Activated CD4-positive, alpha-beta memory T cell treated with anti-CD3 and anti-CD28 coated beads, Interleukin-2, amount 10 ng/mL, durations not matched to agents 7 days and 5 days (primary cell): Measurements from ENCODE around the gene DOCK9. TPM values are rescaled to one million over a fixed set of nuclear protein-coding genes. Genes with fewer than 3 reads are reported as not detected.

ENCODE experiments used
- CTCF ChIA-PET: fragments of 350-600 bp; sonication (Branson Sonifier 250); formaldehyde crosslinking; loops from one replicate; lab custom pipeline; 2021; ENCODE audit warnings: antibody characterized with exemption, inconsistent platforms; lab: Charles Lee
- POLR2A ChIA-PET: fragments of 350-600 bp; sonication (Branson Sonifier 250); formaldehyde crosslinking; loops from one replicate; lab custom pipeline; 2021; ENCODE audit warnings: antibody characterized with exemption; lab: Charles Lee
- DNase-seq: peaks from one replicate; pipeline ENCODE4 v3.0.0-alpha.2; 2020
- H3K27ac Mint-ChIP-seq: one replicate; pipeline ENCODE4 v1.8.0; 2021; ENCODE audit warnings: mild to moderate bottlenecking, mixed read lengths
- H3K27me3 Mint-ChIP-seq: one replicate; pipeline ENCODE4 v1.8.0; 2021; ENCODE audit warnings: mixed read lengths
- H3K36me3 Mint-ChIP-seq: one replicate; pipeline ENCODE4 v1.8.0; 2021; ENCODE audit warnings: low read depth, mixed read lengths
- H3K4me1 Mint-ChIP-seq: one replicate; pipeline ENCODE4 v1.8.0; 2021; ENCODE audit warnings: mixed read lengths
- H3K4me3 Mint-ChIP-seq: one replicate; pipeline ENCODE4 v1.8.0; 2021; ENCODE audit warnings: mild to moderate bottlenecking, mixed read lengths
- H3K9me3 Mint-ChIP-seq: one replicate; pipeline ENCODE4 v1.8.0; 2021; ENCODE audit warnings: mixed read lengths
- total RNA-seq, 2 experiments: library from RNA; stranded (reverse); gene quantifications; one replicate each; pipeline ENCODE4 v1.2.3, GENCODE V29; 2021

Gene DOCK9
- total RNA-seq, 2 experiments from 2014 or later: 86.0 to 87.7 TPM

- no peak overlapping the region for H3K27ac Mint-ChIP-seq
- POLR2A ChIA-PET: no interaction called here
- H3K27me3 Mint-ChIP-seq: no peaks in the 10 kb centered on the region
- H3K9me3 Mint-ChIP-seq: no peaks in the 10 kb centered on the region
- peaks cover 46% of the 10 kb centered on the region for H3K36me3 Mint-ChIP-seq
- CTCF ChIA-PET: no interaction called here
- no peak for DNase-seq
- peaks cover 38% of the 10 kb centered on the region for H3K4me1 Mint-ChIP-seq
- H3K4me3 Mint-ChIP-seq: no peak overlapping the region
These were observed 84.5 kb downstream of the DOCK9 start for GRCh38 chr13:98893371-98893770.

DNA sequence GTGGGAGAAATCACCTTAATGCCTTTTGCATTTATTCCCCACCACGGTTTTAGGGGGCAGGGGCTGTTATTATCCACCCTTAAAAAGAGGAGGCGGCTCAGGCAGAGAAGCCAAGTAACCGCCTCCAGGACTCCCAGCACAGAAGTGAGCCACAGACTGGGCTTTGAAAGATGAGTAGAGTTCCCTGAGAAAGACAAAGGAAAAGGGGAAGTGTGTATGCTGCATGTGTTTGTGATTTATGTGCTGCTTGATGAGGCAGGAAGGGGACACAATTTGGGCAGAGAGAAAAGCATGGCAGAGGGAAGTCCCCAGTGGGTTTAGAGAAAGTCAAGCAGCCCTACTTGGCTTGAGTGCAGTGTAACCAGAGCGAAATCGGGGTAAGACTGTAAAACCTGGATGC is 85.0 kb downstream of the DOCK9 start:
- H3K4me1 Mint-ChIP-seq: peaks cover 35% of the 10 kb centered on the region
- H3K9me3 Mint-ChIP-seq: no peaks in the 10 kb centered on the region
- no peak overlapping the region for H3K27ac Mint-ChIP-seq
- POLR2A ChIA-PET: no interaction called here
- CTCF ChIA-PET: no interaction called here
- peaks cover 46% of the 10 kb centered on the region for H3K36me3 Mint-ChIP-seq
- H3K4me3 Mint-ChIP-seq: no peak overlapping the region
- H3K27me3 Mint-ChIP-seq: no peaks in the 10 kb centered on the region
- no peak for DNase-seq

DNA sequence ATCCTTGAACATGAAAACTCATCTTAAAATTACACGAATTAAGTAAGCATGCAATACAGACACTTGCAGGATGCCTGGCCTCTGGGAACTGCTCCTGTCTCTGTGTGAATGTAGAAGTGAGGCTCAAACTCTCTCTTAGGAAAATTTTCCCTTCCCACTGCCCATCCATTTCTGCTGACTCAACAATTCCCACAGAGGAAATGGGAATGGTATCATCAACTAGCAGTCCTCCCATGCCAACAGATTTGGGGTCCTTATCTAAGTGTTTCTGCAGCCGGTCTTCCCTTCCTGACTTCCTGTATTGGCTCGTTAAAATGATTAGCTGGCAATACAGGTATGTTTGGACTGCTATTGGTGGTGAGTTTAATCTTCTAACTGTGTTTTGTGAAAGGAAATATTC is 85.8 kb downstream of the DOCK9 start:
- Mint-ChIP-seq H3K36me3 (peaks cover 40% of the 10 kb centered on the region), H3K4me3 (no peak overlapping the region), H3K27me3 (no peaks in the 10 kb centered on the region), H3K9me3 (no peaks in the 10 kb centered on the region), H3K4me1 (peaks cover 29% of the 10 kb centered on the region), H3K27ac (no peak overlapping the region)
- DNase-seq: no peak
- POLR2A ChIA-PET: no interaction called here
- CTCF ChIA-PET: no interaction called here

DNA sequence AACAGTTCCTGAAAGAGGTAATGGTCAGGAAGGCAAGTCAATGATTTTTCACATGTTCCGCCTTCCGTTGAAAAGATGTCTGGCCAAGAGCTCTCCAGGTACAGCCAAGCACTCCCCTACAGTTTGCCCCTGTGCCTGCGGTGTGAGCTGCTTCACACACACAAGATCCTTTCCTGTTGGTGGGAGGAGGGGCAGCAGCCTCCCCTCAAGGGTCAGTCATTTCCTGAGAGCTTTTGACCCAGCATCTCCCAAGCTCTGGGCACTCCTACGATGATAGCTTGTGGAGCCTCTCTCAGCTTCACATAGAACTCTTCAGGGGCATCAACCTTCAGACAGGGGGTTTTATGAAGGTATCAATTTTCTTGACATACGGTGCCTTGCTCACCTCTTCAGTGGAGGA is 86.9 kb downstream of the DOCK9 start:
- ChIA-PET POLR2A (interaction anchor here (0.7 kb wide), 1 partner anchor 19 kb away, joined by 4 read pairs; no protein-coding TSS in a partner anchor), CTCF (interaction anchor here (1.3 to 2.3 kb wide), 3 partner anchors 16 to 21 kb away, joined by 4 to 6 read pairs (median 4); no protein-coding TSS in a partner anchor)
- no peaks in the 10 kb centered on the region for H3K9me3 Mint-ChIP-seq
- H3K4me1 Mint-ChIP-seq: peaks cover 18% of the 10 kb centered on the region
- no peak for DNase-seq
- peaks cover 39% of the 10 kb centered on the region for H3K36me3 Mint-ChIP-seq
- H3K27me3 Mint-ChIP-seq: no peaks in the 10 kb centered on the region
- no peak overlapping the region for H3K27ac Mint-ChIP-seq
- H3K4me3 Mint-ChIP-seq: no peak overlapping the region

GRCh38 chr13:98890186-98890585 is 87.7 kb downstream of the DOCK9 start:
- ChIA-PET CTCF (interaction anchor here (0.8 to 2.3 kb wide), 4 partner anchors 15 to 144 kb away, joined by 4 to 6 read pairs (median 4); no protein-coding TSS in a partner anchor), POLR2A (interaction anchor here (0.7 to 0.8 kb wide), 2 partner anchors 20 to 110 kb away, joined by 4 read pairs; no protein-coding TSS in a partner anchor)
- Mint-ChIP-seq H3K9me3 (no peaks in the 10 kb centered on the region), H3K4me1 (peaks cover 17% of the 10 kb centered on the region), H3K4me3 (no peak overlapping the region), H3K27me3 (no peaks in the 10 kb centered on the region), H3K27ac (no peak overlapping the region), H3K36me3 (peaks cover 41% of the 10 kb centered on the region)
- peak; percentile 25 for DNase-seq

DNA sequence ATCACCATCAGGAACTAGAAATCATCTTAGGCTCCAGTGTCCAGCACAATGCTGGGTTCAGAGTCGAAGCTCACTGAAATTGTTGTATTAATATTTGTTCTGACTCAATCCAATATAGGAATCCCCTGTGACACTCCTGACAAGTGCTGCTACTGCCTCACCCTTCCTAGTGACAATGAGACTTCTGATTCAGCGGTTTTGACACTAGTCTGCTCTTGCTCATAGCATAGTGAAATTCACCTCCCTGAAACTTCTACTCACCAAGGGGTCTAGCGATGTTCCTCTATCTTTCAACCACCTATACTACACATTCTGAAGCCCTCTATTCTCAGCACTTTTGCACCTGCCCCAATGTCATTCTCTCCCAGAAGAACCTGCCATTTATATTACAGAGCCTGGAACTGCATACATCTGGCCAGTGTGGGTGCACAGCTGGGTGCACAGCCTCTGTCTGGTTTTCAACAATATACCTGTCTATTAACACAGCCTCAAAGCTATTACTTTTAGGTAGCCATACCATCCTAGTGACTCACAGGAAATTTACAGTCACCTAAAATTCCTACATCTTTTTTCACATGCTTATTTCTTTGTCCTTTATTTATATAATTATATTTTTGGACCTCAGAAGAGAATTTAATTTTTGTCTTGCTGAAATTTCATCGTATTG is 88.3 kb downstream of the DOCK9 start:
- POLR2A ChIA-PET: interaction anchor here (0.5 to 0.8 kb wide), 2 partner anchors 111 to 120 kb away, joined by 3 to 4 read pairs; no protein-coding TSS in a partner anchor
- CTCF ChIA-PET: interaction anchor here (0.8 to 2.3 kb wide), 4 partner anchors 14 to 144 kb away, joined by 4 to 6 read pairs (median 4); no protein-coding TSS in a partner anchor
- no peaks in the 10 kb centered on the region for H3K27me3 Mint-ChIP-seq

GRCh38 chr13:98888890-98889279 is 89.0 kb downstream of the DOCK9 start:
- H3K36me3 Mint-ChIP-seq: peaks cover 52% of the 10 kb centered on the region
- no peaks in the 10 kb centered on the region for H3K27me3 Mint-ChIP-seq
- no peaks in the 10 kb centered on the region for H3K9me3 Mint-ChIP-seq
- POLR2A ChIA-PET: interaction anchor here (0.8 kb wide), 1 partner anchor 45 kb away, joined by 3 read pairs; no protein-coding TSS in a partner anchor
- H3K4me1 Mint-ChIP-seq: peaks cover 17% of the 10 kb centered on the region
- no peak for DNase-seq
- H3K27ac Mint-ChIP-seq: no peak overlapping the region
- CTCF ChIA-PET: interaction anchor here (2.3 kb wide), 1 partner anchor 19 kb away, joined by 6 read pairs; no protein-coding TSS in a partner anchor
- no peak overlapping the region for H3K4me3 Mint-ChIP-seq

More for the DNA sequence above, 88.3 kb downstream of the DOCK9 start:
- DNase-seq: no peak
- peaks cover 17% of the 10 kb centered on the region for H3K4me1 Mint-ChIP-seq
- no peaks in the 10 kb centered on the region for H3K9me3 Mint-ChIP-seq
- H3K27ac Mint-ChIP-seq: no peak overlapping the region
- H3K4me3 Mint-ChIP-seq: no peak overlapping the region
- peaks cover 46% of the 10 kb centered on the region for H3K36me3 Mint-ChIP-seq

GRCh38 chr13:98888222-98888889 is 89.5 kb downstream of the DOCK9 start:
- CTCF ChIA-PET: interaction anchor here (2.3 kb wide), 1 partner anchor 19 kb away, joined by 6 read pairs; no protein-coding TSS in a partner anchor
- POLR2A ChIA-PET: interaction anchor here (0.8 kb wide), 1 partner anchor 44 kb away, joined by 3 read pairs; no protein-coding TSS in a partner anchor

GRCh38 chr13:98886587-98887230 is 91.2 kb downstream of the DOCK9 start:
- H3K4me3 Mint-ChIP-seq: no peak overlapping the region
- ChIA-PET CTCF (interaction anchor here (0.7 kb wide), 1 partner anchor 38 kb away, joined by 3 read pairs; no protein-coding TSS in a partner anchor), POLR2A (no interaction called here)
- DNase-seq: no peak
- no peaks in the 10 kb centered on the region for H3K27me3 Mint-ChIP-seq
- H3K36me3 Mint-ChIP-seq: peaks cover 62% of the 10 kb centered on the region
- H3K9me3 Mint-ChIP-seq: no peaks in the 10 kb centered on the region
- peaks cover 17% of the 10 kb centered on the region for H3K4me1 Mint-ChIP-seq
- no peak overlapping the region for H3K27ac Mint-ChIP-seq

More at GRCh38 chr13:98888222-98888889, 89.5 kb downstream of the DOCK9 start:
- no peaks in the 10 kb centered on the region for H3K27me3 Mint-ChIP-seq
- peaks cover 17% of the 10 kb centered on the region for H3K4me1 Mint-ChIP-seq
- no peaks in the 10 kb centered on the region for H3K9me3 Mint-ChIP-seq
- H3K4me3 Mint-ChIP-seq: no peak overlapping the region
- H3K36me3 Mint-ChIP-seq: peaks cover 55% of the 10 kb centered on the region
- DNase-seq: no peak
- no peak overlapping the region for H3K27ac Mint-ChIP-seq

DNA sequence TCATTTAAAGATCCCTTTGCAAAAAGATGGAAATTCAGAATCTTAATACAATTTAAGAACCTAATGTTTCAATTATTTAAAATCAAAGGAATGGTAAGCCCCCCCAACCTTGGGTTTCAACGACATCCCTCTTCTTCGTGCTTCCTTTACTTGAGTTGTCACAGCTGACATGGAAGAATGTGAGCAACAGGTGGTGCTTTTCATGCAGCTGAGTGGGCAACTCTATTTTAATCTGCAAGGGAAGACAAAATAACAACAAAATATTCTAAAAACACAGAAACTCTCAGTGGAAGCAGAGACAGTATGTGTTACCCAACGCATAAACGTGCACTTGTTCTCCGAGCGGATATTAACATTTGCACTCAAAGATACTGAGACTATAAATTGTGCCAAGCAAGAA is 92.3 kb downstream of the DOCK9 start:
- POLR2A ChIA-PET: no interaction called here
- H3K4me1 Mint-ChIP-seq: peaks cover 11% of the 10 kb centered on the region

GRCh38 chr13:98883998-98884397 is 93.9 kb downstream of the DOCK9 start:
- no peak overlapping the region for H3K4me3 Mint-ChIP-seq
- H3K4me1 Mint-ChIP-seq: no peaks in the 10 kb centered on the region
- no peak for DNase-seq
- ChIA-PET CTCF (no interaction called here), POLR2A (no interaction called here)
- peaks cover 83% of the 10 kb centered on the region for H3K36me3 Mint-ChIP-seq
- no peaks in the 10 kb centered on the region for H3K27me3 Mint-ChIP-seq
- H3K9me3 Mint-ChIP-seq: no peaks in the 10 kb centered on the region
- no peak overlapping the region for H3K27ac Mint-ChIP-seq

More for the DNA sequence above, 92.3 kb downstream of the DOCK9 start:
- Mint-ChIP-seq H3K27ac (no peak overlapping the region), H3K36me3 (peaks cover 67% of the 10 kb centered on the region), H3K27me3 (no peaks in the 10 kb centered on the region), H3K4me3 (no peak overlapping the region), H3K9me3 (no peaks in the 10 kb centered on the region)
- CTCF ChIA-PET: interaction anchor here (0.7 kb wide), 1 partner anchor 37 kb away, joined by 3 read pairs; no protein-coding TSS in a partner anchor
- DNase-seq: no peak

- CTCF ChIA-PET: no interaction called here
- Mint-ChIP-seq H3K36me3 (peaks cover 81% of the 10 kb centered on the region), H3K27me3 (no peaks in the 10 kb centered on the region), H3K4me3 (no peak overlapping the region), H3K9me3 (no peaks in the 10 kb centered on the region), H3K27ac (no peak overlapping the region), H3K4me1 (no peaks in the 10 kb centered on the region)
- POLR2A ChIA-PET: no interaction called here
- no peak for DNase-seq
These were observed 96.5 kb downstream of the DOCK9 start for GRCh38 chr13:98881390-98881789.
